ENCODE results near the gene ACIN1. TPM values are rescaled to one million over a fixed set of nuclear protein-coding genes. Genes with fewer than 3 reads are reported as not detected.
A peak's percentile ranks its signal among the peaks of the same experiment; 100 is the strongest.

ACIN1 gene
- total RNA-seq, 6 donors from 2014 or later, result 91.1 to 350 (median 139) TPM

DNA sequence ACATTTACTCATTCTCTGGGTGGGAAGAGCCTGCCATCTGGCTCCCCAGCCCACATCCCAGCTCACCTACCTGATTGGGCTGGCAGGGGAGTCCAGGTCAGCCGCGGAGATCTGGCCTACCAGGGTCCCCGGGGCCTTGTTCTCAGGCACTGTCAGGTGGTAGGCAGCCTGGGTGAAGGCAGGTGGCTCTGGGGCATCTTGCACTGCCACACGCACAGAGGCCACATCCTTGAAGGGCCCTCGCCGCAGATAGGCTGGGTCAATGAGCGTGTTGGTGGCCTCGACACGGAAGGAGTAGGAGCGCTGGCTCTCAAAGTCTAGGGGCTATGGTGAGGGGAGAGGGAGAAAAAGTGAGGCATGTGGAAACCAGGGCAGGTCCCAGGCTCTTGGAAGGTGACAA is 41.5 kb downstream of the ACIN1 start:
- Histone ChIP-seq H3K4me1 (peaks cover 18 to 22% (median 20%) of the 10 kb centered on the region in 4 donors), H3K27me3 (no peaks in the 10 kb centered on the region), H3K9me3 (no peaks in the 10 kb centered on the region), H3K4me3 (no peak overlapping the region), H3K36me3 (peaks cover 0 to 3% (median 0%) of the 10 kb centered on the region in 4 donors), H3K27ac (no peak overlapping the region)
- ATAC-seq (ENCODE audit: low FRiP score in 2 of 2), result no peak
- WGBS, 2 donors, result 95 to 97% methylated on average over 7 to 10 of the region's 10 CpGs
- TF ChIP-seq EP300 (IDR thresholded peaks at IDR 0.05), result no peak
- TF ChIP-seq, protein P1, sequence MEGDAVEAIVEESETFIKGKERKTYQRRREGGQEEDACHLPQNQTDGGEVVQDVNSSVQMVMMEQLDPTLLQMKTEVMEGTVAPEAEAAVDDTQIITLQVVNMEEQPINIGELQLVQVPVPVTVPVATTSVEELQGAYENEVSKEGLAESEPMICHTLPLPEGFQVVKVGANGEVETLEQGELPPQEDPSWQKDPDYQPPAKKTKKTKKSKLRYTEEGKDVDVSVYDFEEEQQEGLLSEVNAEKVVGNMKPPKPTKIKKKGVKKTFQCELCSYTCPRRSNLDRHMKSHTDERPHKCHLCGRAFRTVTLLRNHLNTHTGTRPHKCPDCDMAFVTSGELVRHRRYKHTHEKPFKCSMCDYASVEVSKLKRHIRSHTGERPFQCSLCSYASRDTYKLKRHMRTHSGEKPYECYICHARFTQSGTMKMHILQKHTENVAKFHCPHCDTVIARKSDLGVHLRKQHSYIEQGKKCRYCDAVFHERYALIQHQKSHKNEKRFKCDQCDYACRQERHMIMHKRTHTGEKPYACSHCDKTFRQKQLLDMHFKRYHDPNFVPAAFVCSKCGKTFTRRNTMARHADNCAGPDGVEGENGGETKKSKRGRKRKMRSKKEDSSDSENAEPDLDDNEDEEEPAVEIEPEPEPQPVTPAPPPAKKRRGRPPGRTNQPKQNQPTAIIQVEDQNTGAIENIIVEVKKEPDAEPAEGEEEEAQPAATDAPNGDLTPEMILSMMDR (IDR thresholded peaks at IDR 0.05), result no peak
- no peak for TF ChIP-seq POLR2AphosphoS5 (IDR thresholded peaks at IDR 0.05)
- TF ChIP-seq POLR2A (IDR thresholded peaks at IDR 0.05), result no peak
- DNase-seq, result peak in 1 of 2 donors; percentile 46

DNA sequence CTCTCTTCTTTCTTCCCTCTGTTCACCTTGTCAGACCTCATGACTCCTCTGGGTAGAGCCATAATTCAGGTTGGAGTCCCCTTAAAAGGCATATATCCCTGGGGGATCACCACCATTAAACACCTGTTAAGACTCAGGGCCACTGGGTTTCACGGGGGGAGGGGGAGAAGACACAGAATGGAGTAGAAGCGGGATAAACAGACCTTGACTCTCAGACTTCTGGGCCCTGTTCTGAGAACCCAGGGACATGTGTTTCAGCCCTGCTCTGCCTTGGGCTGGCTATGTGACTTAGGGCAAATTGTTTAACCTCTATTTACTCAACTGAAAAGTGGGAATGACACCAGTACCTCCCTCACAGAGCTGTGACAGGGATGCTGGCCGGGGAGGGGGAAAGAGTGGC is 42.3 kb downstream of the ACIN1 start:
- Histone ChIP-seq H3K4me3 (no peak overlapping the region), H3K9me3 (no peaks in the 10 kb centered on the region), H3K36me3 (no peaks in the 10 kb centered on the region), H3K4me1 (peaks cover 14 to 16% (median 15%) of the 10 kb centered on the region in 4 donors), H3K27ac (no peak overlapping the region), H3K27me3 (no peaks in the 10 kb centered on the region)
- WGBS, 2 donors, result 77 to 96% methylated on average over 3 of the region's 3 CpGs
- ATAC-seq (ENCODE audit: low FRiP score in 2 of 2), result no peak
- no peak for DNase-seq
- TF ChIP-seq, protein P1 (IDR thresholded peaks at IDR 0.05), result no peak
- TF ChIP-seq POLR2AphosphoS5 (IDR thresholded peaks at IDR 0.05) (no peak), POLR2A (IDR thresholded peaks at IDR 0.05) (no peak), EP300 (IDR thresholded peaks at IDR 0.05) (no peak)

DNA sequence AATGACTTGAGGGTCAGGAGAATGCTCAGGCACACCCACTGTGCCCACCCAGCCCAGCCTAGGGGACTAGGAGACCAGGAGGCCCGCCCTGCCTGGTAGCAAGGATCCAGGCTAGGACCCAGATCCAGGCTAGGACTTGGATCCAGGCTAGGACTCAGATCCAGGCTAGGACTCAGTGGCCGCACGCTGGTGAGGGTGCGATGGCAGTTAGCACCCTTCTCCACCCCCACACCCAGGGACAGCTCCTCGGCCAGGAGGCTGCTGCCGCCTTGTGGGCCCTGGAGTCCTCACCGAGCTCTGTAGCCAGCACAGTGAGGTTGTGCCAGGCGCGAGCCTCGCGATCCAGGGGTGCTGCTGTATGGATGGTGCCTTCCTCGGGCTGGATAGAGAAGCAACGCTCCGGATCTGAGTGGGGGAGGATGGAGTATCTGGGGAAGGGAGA is 42.7 kb downstream of the ACIN1 start:
- TF ChIP-seq, protein P1 (IDR thresholded peaks at IDR 0.05), result no peak
- TF ChIP-seq EP300 (IDR thresholded peaks at IDR 0.05) (no peak), POLR2AphosphoS5 (IDR thresholded peaks at IDR 0.05) (no peak), POLR2A (IDR thresholded peaks at IDR 0.05) (no peak)
- ATAC-seq (ENCODE audit: low FRiP score in 2 of 2) (no peak), DNase-seq (peak in 1 of 2 donors; percentile 69)
- Histone ChIP-seq H3K36me3 (no peaks in the 10 kb centered on the region), H3K4me1 (peaks cover 13 to 15% (median 14%) of the 10 kb centered on the region in 4 donors), H3K4me3 (no peak overlapping the region), H3K27me3 (no peaks in the 10 kb centered on the region), H3K27ac (no peak overlapping the region), H3K9me3 (no peaks in the 10 kb centered on the region)
- WGBS, 2 donors, result 82% methylated on average over 4 to 14 of the region's 14 CpGs

DNA sequence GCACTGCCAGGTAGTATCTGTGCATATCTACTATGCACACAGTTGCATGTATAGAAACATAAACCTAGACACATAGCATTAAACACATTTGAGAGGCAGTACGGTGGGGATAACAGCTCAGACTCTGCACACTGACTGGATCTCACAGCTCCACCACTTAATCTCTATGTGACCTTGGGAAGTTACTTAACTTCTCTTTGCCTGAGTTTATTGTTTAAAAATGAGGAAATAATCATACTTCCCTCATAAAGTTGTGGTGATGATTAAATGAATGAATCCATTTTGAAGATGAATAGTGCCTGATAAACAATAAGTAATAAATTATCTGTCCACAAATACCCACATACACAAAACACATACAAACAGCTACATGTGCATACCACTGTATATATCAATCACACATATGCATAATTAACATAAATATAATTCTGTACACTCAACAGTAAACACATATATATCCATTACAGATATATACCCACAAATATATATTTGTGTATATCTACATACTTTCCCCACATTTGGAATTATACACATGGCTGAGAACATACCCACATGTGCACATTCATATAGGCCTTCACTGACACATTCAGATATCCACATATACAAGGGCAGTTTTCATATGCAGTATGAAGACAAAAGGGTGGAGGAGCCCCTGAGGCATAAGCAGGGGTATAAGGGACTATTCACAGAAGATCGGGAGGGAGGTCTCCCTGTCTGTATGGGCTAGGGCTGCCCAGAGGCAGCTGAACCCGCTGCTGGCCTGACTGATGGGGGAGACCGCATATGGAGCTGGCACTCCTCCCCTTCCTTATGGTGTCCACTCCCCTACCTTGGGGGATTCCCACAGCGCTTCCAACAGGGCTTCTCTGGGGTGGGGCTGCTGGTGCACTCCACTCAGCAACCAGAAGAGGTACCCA is 43.5 kb downstream of the ACIN1 start:
- no peaks in the 10 kb centered on the region for H3K27me3 ChIP-seq
- TF ChIP-seq EP300 (IDR thresholded peaks at IDR 0.05) (no peak), POLR2A (IDR thresholded peaks at IDR 0.05) (no peak), POLR2AphosphoS5 (IDR thresholded peaks at IDR 0.05) (no peak)
- TF ChIP-seq, protein P1 (IDR thresholded peaks at IDR 0.05), result no peak
- no peaks in the 10 kb centered on the region for H3K36me3 ChIP-seq
- WGBS, 2 donors, result 82 to 85% methylated on average over 5 of the region's 5 CpGs
- no peak overlapping the region for H3K27ac ChIP-seq
- H3K4me3 ChIP-seq, result no peak overlapping the region
- H3K9me3 ChIP-seq, result no peaks in the 10 kb centered on the region
- peaks cover 5 to 10% (median 7%) of the 10 kb centered on the region in 4 donors for H3K4me1 ChIP-seq
- DNase-seq, result no peak
- ATAC-seq (ENCODE audit: low FRiP score in 2 of 2), result no peak

All from upper lobe of left lung (tissue), 6 donors.